HPDE6-E6E7 (cell line): ENCODE data around the gene IPO4.

Experiments used
- DNase-seq: peaks from one replicate; pipeline ENCODE4 v3.0.0; 2011; ENCODE audit warnings: missing footprints; ENCODE audit errors: extremely low spot score

Gene IPO4

DNA sequence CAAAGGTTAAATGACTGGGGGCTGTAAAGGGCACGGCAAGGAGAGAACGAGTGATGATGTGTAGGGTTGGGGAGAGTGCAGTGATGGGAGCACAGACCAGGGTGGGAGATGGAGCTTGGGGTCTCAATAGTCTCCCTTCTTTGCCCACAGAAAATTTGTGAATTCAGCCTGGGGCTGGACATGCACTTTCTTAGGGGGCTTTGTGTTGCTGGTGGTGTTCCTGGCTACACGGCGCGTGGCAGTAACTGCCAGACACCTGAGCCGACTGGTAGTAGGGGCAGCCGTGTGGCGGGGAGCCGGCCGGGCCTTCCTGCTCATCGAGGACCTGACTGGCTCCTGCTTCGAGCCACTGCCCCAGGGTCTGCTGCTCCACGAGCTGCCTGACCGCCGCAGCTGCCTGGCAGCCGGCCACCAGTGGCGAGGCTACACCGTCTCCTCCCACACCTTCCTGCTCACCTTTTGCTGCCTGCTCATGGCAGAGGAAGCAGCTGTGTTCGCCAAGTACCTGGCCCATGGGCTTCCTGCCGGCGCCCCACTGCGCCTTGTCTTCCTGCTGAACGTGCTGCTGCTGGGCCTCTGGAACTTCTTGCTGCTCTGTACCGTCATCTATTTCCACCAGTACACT lies 56.4 kb downstream of the IPO4 start:
- no peak for DNase-seq

DNA sequence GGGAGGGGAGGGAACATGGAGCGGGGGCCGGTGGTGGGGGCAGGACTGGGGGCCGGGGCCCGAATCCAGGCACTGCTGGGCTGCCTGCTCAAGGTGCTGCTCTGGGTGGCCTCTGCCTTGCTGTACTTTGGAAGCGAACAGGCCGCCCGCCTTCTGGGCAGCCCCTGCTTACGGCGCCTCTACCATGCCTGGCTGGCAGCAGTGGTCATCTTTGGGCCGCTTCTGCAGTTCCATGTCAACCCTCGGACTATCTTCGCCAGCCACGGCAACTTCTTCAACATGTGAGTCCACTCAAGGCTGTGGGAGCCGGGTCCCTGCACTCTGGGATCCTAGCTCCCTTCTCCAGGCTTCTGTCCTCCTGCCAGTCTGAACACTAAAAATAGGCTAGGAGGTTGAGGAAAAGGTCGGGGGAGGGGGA lies 57.1 kb downstream of the IPO4 start:
- no peak for DNase-seq

- no peak for DNase-seq
Observed at GRCh38 chr14:24130717-24131548, 57.7 kb downstream of the IPO4 start.

- no peak for DNase-seq
Observed at GRCh38 chr14:24130380-24130716, 58.3 kb downstream of the IPO4 start, which contains the start of gene FITM1. TSS of gene FITM1 (plus strand) at chr14:24130659. CDS start at chr14:24131564, 905 bp downstream.
